HAP-1 (cell line): Measurements from ENCODE around the gene CENATAC.
"Not testable (repeated sequence)": the region's sequence is repeated elsewhere in the genome, so short reads cannot be mapped to it uniquely, and the experiment has no call there.

Source experiments
- DNase-seq, 2 experiments: peaks; one replicate each; pipeline ENCODE4 v3.0.0-alpha.2; 2016 to 2020; ENCODE audit warnings: low spot score in 2 of 2
- H3K27me3 ChIP-seq: fragments of 250-450 bp; sonication (Bioruptor Pico); 2 replicates; pipeline ENCODE4 v1.5.1; 2020; ENCODE audit warnings: low read depth, mild to moderate bottlenecking, moderate library complexity
- H3K36me3 ChIP-seq: fragments of 250-450 bp; sonication (Bioruptor Pico); replicated peaks from 2 replicates; pipeline ENCODE4 v1.5.1; 2020; ENCODE audit warnings: mild to moderate bottlenecking
- H3K4me1 ChIP-seq: fragments of 250-450 bp; sonication (Bioruptor Pico); 2 replicates; pipeline ENCODE4 v1.5.1; 2020; ENCODE audit warnings: mild to moderate bottlenecking
- H3K4me3 ChIP-seq: fragments of 250-450 bp; sonication (Bioruptor Pico); 2 replicates; pipeline ENCODE4 v1.5.1; 2020; ENCODE audit warnings: mild to moderate bottlenecking, moderate library complexity
- H3K9me3 ChIP-seq: fragments of 250-450 bp; sonication (Bioruptor Pico); 2 replicates; pipeline ENCODE4 v1.5.1; 2020; ENCODE audit warnings: mild to moderate bottlenecking, moderate library complexity
- in situ Hi-C: fragments of 300-500 bp; cut with MboI; formaldehyde crosslinking; loops from 3 replicates; pipeline ENCODE4 v1.14.3; 2020; ENCODE audit warnings: low sequenced_read_pairs, inconsistent platforms, mixed read lengths

Gene CENATAC, protein sequence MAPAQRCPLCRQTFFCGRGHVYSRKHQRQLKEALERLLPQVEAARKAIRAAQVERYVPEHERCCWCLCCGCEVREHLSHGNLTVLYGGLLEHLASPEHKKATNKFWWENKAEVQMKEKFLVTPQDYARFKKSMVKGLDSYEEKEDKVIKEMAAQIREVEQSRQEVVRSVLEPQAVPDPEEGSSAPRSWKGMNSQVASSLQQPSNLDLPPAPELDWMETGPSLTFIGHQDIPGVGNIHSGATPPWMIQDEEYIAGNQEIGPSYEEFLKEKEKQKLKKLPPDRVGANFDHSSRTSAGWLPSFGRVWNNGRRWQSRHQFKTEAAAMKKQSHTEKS

DNA sequence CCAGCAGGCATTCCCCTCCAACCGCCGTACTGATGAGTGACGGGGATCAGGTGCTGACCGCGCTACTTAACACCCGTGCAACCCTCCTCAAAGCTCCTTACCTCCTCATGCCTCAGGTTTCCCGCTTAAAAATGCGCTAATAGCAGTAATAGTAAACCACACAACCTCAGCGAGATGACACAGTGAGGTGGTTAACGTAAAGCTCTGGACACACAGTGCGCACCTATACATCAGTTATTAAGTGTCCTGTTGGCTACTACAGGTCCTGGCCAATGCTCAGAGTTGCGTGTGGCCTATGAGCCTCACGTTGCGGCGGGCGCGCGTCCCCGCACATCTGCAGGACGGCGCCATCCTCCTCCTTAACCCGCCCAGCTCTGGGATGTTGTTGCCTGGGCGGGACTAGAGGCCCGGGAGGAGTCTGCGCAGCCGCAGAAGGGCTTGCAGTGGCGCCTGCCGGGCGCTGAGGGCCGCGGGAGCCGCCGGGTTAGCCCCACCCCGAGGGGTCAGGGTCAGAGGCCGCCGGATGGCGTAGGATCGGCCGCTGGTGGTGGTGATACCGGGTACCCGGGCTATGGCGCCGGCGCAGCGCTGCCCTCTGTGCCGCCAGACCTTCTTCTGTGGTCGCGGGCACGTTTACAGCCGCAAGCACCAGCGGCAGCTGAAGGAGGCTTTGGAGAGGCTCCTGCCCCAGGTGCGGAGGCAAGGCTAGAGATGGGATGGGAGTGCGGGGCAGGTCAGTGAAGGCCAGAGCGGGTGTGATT, at the start of gene CENATAC:
Gene CENATAC, plus strand, starts transcription at position 512 of the 761 bp plus-strand sequence. Its CDS starts 60 bp downstream, at position 572.
- peak; percentile 90 to 95 for DNase-seq

DNA sequence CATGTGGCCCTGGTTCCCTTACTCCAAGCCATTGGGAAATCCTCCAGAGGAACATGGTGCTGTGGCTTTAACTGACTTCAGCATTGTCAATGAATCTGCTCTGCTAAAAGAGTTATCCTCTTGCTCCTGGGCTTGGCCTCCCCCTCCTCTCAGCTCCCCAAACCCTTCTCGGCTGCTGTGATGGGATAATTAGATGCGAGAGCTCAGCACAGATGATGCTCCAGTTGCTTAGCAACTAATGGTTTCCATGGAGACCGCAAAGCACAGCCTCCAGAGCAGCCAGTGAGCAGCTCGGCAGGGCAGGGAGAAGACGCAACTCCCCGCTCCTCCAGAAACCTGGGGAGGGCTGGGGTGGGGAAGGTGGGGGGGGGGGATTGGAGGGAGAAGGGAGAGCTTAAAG, 44.7 kb upstream of the CENATAC start:
- H3K27me3 ChIP-seq = peaks cover 8% of the 10 kb centered on the region; the same call in 1 of the 2 replicates
- no peaks in the 10 kb centered on the region for H3K9me3 ChIP-seq
- H3K36me3 ChIP-seq = no peaks in the 10 kb centered on the region
- H3K4me1 ChIP-seq = no peaks in the 10 kb centered on the region
- DNase-seq = peak in 1 of 2 experiments; percentile 54
- in situ Hi-C loops = no loop called here
- H3K4me3 ChIP-seq = no peak overlapping the region

More for the DNA sequence above, at the start of gene CENATAC:
- Histone ChIP-seq H3K9me3 (no peaks in the 10 kb centered on the region), H3K36me3 (peaks cover 47% of the 10 kb centered on the region), H3K4me1 (peaks cover 19% of the 10 kb centered on the region), H3K27me3 (no peaks in the 10 kb centered on the region), H3K4me3 (peak within 1 kb of the TSS; percentile 89)
- in situ Hi-C loops = no loop called here

DNA sequence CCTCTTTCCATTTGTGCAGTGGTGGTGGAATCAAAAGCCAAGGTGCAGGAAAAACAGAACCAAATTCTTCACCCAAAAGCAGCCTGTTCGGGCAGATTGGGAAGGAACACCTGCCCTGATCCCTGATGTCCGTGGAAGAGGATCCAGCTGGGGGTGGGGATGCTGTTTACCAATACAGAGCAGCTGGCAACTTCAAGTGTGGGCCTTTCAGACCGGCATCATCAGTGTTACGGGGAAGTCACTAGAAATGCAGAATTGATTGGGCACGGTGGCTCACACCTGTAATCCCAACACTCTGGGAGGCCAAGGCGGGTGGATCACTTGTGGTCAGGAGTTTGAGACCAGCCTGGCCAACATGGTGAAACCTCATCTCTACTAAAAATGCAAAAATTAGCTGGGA, 44.0 kb upstream of the CENATAC start:
- in situ Hi-C loops, H3K4me1 ChIP-seq, H3K27me3 ChIP-seq, H3K9me3 ChIP-seq, H3K4me3 ChIP-seq, DNase-seq, H3K36me3 ChIP-seq: not testable (repeated sequence)

DNA sequence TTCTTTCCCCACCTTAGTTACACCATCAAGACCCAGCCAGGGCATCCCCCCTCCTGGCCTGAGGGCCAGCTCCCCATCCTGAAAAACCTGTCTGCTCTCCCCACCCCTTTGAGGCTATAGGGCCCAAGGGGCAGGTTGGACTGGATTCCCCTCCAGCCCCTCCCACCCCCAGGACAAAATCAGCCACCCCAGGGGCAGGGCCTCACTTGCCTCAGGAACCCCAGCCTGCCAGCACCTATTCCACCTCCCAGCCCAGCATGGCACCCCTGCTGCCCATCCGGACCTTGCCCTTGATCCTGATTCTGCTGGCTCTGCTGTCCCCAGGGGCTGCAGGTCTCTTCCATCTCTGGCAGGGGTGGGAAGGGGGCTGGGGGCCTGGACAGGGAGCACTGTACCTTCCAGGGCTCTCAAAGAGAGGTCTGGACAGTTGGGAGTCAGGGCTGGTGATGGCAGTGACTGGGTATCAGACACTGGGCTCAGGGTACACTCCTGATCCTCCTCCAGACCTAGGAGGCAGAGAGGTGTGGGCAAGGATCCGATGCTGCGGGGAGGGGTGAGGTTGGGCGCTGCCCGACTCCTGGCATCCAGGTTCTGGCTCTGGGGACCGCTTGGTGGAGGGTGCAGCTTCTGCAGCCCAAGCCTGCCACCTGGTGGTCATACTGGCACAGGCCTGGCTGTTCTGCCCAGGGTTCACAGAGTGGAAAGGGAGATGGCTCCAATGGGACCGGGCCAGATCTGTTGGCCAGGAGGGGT, 41.7 kb upstream of the CENATAC start, which contains the start of gene UPK2:
Gene UPK2, plus strand, starts transcription at position 205 of the 753 bp plus-strand sequence. Its CDS starts 53 bp downstream, at position 258.
- Histone ChIP-seq H3K9me3 (no peaks in the 10 kb centered on the region), H3K4me1 (no peaks in the 10 kb centered on the region), H3K27me3 (peaks cover 6% of the 10 kb centered on the region; the same call in 1 of the 2 replicates), H3K4me3 (no peak within 1 kb of the TSS), H3K36me3 (no peaks in the 10 kb centered on the region)
- in situ Hi-C loops = loop anchor here (5.0 kb wide), 1 partner anchor 49 kb away; no protein-coding TSS in a partner anchor
- DNase-seq = peak; percentile 62 to 93

DNA sequence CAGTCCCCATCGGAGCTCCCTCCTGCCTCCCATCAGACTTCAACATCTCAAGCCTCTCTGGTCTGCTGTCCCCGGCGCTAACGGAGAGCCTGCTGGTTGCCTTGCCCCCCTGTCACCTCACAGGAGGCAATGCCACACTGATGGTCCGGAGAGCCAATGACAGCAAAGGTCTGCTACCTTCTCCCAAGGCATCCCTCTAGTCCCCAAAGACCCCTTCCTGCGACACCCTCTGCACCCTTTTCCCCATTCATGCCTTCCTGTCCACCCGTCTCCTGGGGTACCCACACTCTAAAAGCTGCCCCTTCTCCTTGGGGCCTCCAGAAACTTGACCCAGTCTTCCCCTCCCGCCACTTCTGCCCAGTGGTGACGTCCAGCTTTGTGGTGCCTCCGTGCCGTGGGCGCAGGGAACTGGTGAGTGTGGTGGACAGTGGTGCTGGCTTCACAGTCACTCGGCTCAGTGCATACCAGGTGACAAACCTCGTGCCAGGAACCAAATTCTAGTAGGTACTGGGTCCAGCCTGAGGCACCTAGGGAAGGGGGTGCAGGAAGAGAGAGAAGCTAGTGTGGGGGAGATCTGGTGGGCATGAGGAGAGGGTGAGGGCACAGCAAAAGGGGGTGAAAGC, 41.0 kb upstream of the CENATAC start:
- no peak for DNase-seq
- peaks cover 6% of the 10 kb centered on the region; the same call in 1 of the 2 replicates for H3K27me3 ChIP-seq
- H3K4me3 ChIP-seq = no peak overlapping the region
- no peaks in the 10 kb centered on the region for H3K4me1 ChIP-seq
- no peaks in the 10 kb centered on the region for H3K9me3 ChIP-seq
- in situ Hi-C loops = loop anchor here (5.0 kb wide), 1 partner anchor 50 kb away; no protein-coding TSS in a partner anchor
- no peaks in the 10 kb centered on the region for H3K36me3 ChIP-seq

DNA sequence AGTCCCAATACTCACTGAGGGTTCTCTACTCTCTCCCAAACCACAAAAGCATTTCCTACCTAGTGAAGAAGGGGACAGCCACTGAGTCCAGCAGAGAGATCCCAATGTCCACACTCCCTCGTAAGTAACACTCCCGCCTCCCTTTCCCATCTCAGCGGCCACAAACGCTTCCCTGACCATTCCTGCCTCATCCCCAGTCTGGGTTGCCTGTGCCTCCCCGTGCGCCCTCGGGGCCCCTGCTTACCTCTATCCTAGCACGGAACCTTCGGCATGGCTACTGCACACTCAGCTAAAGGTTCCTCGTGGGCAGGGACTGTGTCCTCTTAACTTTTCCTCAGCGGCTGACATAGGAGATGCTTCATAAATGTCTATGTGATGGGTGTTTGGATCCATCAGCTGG, 40.4 kb upstream of the CENATAC start:
- no peak for DNase-seq
- Histone ChIP-seq H3K9me3 (no peaks in the 10 kb centered on the region), H3K36me3 (no peaks in the 10 kb centered on the region), H3K4me1 (no peaks in the 10 kb centered on the region), H3K27me3 (peaks cover 6% of the 10 kb centered on the region; the same call in 1 of the 2 replicates), H3K4me3 (no peak overlapping the region)
- in situ Hi-C loops = loop anchor here (5.0 kb wide), 1 partner anchor 50 kb away; no protein-coding TSS in a partner anchor

DNA sequence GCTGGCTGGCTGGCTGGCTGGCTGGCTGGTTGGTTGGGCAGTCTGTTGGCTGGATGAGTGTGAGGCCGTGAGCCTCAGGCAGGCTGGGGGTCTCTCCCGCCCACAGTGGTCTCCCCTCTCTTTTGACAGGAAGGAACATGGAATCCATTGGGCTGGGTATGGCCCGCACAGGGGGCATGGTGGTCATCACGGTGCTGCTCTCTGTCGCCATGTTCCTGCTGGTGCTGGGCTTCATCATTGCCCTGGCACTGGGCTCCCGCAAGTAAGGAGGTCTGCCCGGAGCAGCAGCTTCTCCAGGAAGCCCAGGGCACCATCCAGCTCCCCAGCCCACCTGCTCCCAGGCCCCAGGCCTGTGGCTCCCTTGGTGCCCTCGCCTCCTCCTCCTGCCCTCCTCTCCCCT, 40.0 kb upstream of the CENATAC start:
- peaks cover 6% of the 10 kb centered on the region; the same call in 1 of the 2 replicates for H3K27me3 ChIP-seq
- H3K4me3 ChIP-seq = no peak overlapping the region
- H3K9me3 ChIP-seq = no peaks in the 10 kb centered on the region
- H3K36me3 ChIP-seq = no peaks in the 10 kb centered on the region
- no peak for DNase-seq
- no peaks in the 10 kb centered on the region for H3K4me1 ChIP-seq
- in situ Hi-C loops = loop anchor here (5.0 kb wide), 1 partner anchor 51 kb away; no protein-coding TSS in a partner anchor

DNA sequence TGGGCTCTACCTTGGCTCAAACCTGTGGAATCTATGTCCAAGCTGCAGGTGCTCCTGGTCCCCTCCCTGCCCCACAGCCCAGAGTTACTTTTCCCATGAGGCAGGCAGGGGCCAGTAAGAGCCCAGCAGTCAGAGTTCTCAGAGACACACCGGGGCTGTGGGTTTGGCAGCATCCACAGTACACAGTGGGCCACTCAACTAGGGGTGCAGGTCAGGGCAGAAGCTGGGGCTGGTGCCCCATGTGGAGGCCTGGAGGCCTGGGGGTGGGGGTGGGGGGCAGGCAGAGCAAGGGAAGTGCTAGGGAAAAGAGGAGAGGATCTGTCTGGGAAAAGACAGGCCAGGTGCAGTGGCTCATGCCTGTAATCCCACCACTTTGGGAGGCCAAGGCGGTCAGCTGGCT, 39.4 kb upstream of the CENATAC start:
- no peaks in the 10 kb centered on the region for H3K4me1 ChIP-seq
- no peak for DNase-seq
- in situ Hi-C loops = loop anchor here (5.0 kb wide), 1 partner anchor 51 kb away; no protein-coding TSS in a partner anchor

DNA sequence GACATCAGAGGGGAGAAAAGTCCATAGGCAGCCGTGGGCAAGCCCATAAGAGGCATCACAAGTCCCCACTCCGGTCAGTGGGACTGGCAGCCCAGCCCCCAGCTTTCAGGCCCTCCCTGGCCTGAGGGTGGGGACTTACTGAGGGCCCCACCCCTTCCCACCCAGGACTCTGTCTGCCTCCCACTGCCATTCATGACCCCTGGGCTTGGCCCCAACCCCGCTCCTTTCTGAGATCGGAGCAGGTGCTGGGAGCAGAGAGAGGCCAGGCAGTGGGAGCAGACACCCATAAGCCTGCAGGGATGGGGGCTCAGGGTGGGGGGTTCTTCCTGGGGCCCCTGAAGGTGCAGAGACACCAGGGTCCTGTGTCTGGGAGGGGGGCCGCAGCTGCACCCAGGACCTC, 36.7 kb upstream of the CENATAC start:
- in situ Hi-C loops = no loop called here
- Histone ChIP-seq H3K9me3 (no peaks in the 10 kb centered on the region), H3K4me3 (no peak overlapping the region), H3K27me3 (no peaks in the 10 kb centered on the region), H3K4me1 (no peaks in the 10 kb centered on the region), H3K36me3 (no peaks in the 10 kb centered on the region)
- no peak for DNase-seq

More for the DNA sequence above, 39.4 kb upstream of the CENATAC start:
- Histone ChIP-seq H3K36me3 (no peaks in the 10 kb centered on the region), H3K4me3 (no peak overlapping the region), H3K27me3 (peaks cover 4% of the 10 kb centered on the region; the same call in 1 of the 2 replicates), H3K9me3 (no peaks in the 10 kb centered on the region)

DNA sequence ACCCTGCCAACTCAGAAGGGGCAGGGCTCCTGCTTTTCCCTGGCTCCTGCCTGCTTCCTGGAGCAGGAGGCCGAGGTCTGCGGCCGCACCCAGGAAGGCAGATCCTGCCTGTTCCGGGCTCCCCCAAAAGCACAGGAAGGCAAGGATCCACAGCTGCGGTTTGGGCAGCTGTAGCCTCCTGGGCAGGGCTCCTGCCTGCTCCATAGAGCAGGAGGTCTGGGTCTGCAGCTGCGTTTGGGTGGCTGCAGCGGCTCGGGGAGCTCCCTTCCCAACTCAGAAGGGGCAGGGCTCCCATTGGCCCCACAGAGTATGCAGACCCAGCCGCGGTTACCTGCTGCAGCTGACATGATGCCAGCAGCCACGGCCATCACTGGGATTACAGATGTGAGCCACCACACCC, 36.3 kb upstream of the CENATAC start:
- no peaks in the 10 kb centered on the region for H3K36me3 ChIP-seq
- H3K27me3 ChIP-seq = no peaks in the 10 kb centered on the region
- H3K4me1 ChIP-seq = no peaks in the 10 kb centered on the region
- in situ Hi-C loops = no loop called here
- H3K9me3 ChIP-seq = no peaks in the 10 kb centered on the region
- H3K4me3 ChIP-seq = no peak overlapping the region
- DNase-seq = no peak

DNA sequence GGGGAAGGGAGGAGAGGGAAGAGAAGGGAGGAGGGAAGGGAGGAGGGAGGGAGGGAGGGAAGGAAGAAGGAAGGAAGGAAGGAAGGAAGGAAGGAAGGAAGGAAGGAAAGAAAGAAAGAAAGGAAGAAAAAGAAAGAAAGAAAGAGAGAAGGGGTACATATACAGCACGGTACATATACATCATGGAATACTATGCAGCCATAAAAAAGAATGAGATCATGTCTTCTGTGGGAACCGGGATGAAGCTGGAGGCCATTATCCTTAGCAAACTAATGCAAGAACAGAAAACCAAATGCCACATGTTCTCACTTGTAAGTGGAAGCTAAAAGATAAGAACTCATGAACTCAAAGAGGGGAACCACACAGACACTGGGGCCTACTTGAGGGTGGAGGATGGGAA, 28.4 kb upstream of the CENATAC start:
- H3K36me3 ChIP-seq, H3K4me1 ChIP-seq, H3K9me3 ChIP-seq, DNase-seq, H3K4me3 ChIP-seq, in situ Hi-C loops, H3K27me3 ChIP-seq: not testable (repeated sequence)

DNA sequence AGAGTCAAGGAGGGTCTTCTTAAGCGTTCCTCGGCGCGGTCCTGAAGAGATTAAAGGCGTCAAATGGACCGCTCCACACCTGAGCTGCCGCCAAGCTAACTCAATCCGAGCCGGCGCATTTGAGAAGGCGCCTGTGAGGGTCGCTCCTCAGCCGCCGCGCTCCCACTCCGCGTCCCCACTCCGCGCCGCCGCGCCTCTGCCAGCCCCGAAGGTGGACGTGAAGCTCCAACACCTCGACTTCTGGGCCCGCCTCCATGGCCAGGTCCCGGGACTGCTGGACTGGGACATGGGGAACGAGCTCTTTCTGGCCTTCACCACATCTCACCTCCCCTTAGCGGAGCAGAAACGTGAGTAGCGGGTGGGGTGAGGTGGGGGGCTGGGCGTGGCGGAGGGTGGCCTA, 26.3 kb upstream of the CENATAC start, which contains the start of gene FOXR1:
Gene FOXR1, plus strand, starts transcription at position 116 of the 400 bp plus-strand sequence. Its CDS starts 171 bp downstream, at position 287.
- Histone ChIP-seq H3K4me1 (no peaks in the 10 kb centered on the region), H3K4me3 (no peak within 1 kb of the TSS), H3K36me3 (no peaks in the 10 kb centered on the region), H3K9me3 (peaks cover 2% of the 10 kb centered on the region; the same call in 1 of the 2 replicates), H3K27me3 (no peaks in the 10 kb centered on the region)
- DNase-seq = no peak
- in situ Hi-C loops = no loop called here

DNA sequence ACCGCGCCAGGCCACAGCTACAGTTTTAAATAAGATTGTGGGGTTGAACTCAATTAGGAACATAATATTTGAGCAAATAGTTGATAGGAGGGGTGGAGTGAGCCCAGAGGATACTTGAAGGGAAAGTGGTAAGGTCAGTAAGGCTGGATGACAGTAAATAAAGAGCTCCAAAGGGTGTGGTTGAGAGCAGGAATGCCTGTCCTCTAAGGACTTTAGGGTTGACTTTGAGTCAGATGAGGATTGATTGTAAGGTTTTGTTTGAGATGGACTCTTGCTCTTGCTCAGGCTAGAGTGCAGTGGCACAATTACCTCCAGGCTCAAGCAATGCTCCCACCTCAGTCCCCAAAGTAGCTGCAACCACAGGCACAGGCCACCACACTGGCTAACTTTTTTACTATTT, 24.0 kb upstream of the CENATAC start:
- Histone ChIP-seq H3K27me3 (no peaks in the 10 kb centered on the region), H3K36me3 (no peaks in the 10 kb centered on the region), H3K9me3 (peaks cover 2% of the 10 kb centered on the region; the same call in 1 of the 2 replicates), H3K4me1 (no peaks in the 10 kb centered on the region), H3K4me3 (no peak overlapping the region)
- no peak for DNase-seq
- in situ Hi-C loops = no loop called here
